Epithelial cell of proximal tubule (primary cell): ENCODE data around the gene DPYD. TPM values are rescaled to one million over a fixed set of nuclear protein-coding genes. Genes with fewer than 3 reads are reported as not detected.

ENCODE experiments used
- DNase-seq: peaks from one replicate; pipeline ENCODE4 v3.0.0-alpha.2; 2011; ENCODE audit warnings: low read depth
- H3K4me3 ChIP-seq: 2 replicates; pipeline ENCODE4 v1.5.1; 2011; ENCODE audit warnings: low read depth, mild to moderate bottlenecking, low read length
- CTCF ChIP-seq: conservative IDR thresholded peaks from 2 replicates; pipeline ENCODE4 v1.5.1; 2012; ENCODE audit warnings: low read depth, mild to moderate bottlenecking, low read length
- total RNA-seq: library from RNA; depleted of rRNA; stranded (reverse); fragments of >200 nt; gene quantifications from 2 replicates; pipeline ENCODE4 v1.2.3, GENCODE V29; 2015

The DPYD gene
- total RNA-seq, 1 donor from 2014 or later, result 5.1 TPM

- TF ChIP-seq CTCF, result no peak
- no peak overlapping the region for H3K4me3 ChIP-seq
- no peak for DNase-seq
Observed at GRCh38 chr1:97875996-97876395, 44.8 kb downstream of the DPYD start.

GRCh38 chr1:97870589-97870988 is 50.2 kb downstream of the DPYD start:
- H3K4me3 ChIP-seq, result no peak overlapping the region
- no peak for TF ChIP-seq CTCF
- DNase-seq, result no peak

GRCh38 chr1:97869441-97869840 is 51.4 kb downstream of the DPYD start:
- no peak for DNase-seq
- no peak overlapping the region for H3K4me3 ChIP-seq
- no peak for TF ChIP-seq CTCF

GRCh38 chr1:97867127-97867526 is 53.7 kb downstream of the DPYD start:
- no peak for DNase-seq
- no peak overlapping the region for H3K4me3 ChIP-seq
- no peak for TF ChIP-seq CTCF

GRCh38 chr1:97864615-97865014 is 56.2 kb downstream of the DPYD start:
- no peak for DNase-seq
- no peak for TF ChIP-seq CTCF
- no peak overlapping the region for H3K4me3 ChIP-seq

- TF ChIP-seq CTCF, result no peak
- no peak for DNase-seq
- H3K4me3 ChIP-seq, result no peak overlapping the region
Observed at GRCh38 chr1:97853221-97853620, 67.6 kb downstream of the DPYD start.
